DND-41 (cell line): ENCODE measurements around the gene CAPN1.

Experiments used
- ATAC-seq: fragments of 200-7000 bp; cut with Tn5 transposase; 3 replicates; pipeline ENCODE4 v1.9.1; 2021; ENCODE audit warnings: low read depth; ENCODE audit not compliant: insufficient read depth
- DNase-seq: peaks from one replicate; pipeline ENCODE4 v3.0.0-alpha.2; 2020
- H2AFZ ChIP-seq: 2 replicates; pipeline ENCODE4 v1.6.0; 2012; ENCODE audit warnings: low read depth, low read length
- H3K27ac ChIP-seq: 2 replicates; pipeline ENCODE4 v1.5.1; 2012; ENCODE audit warnings: low read length, inconsistent platforms
- H3K27me3 ChIP-seq: fragments of 200-600 bp; sonication (generic); 2 replicates; pipeline ENCODE4 v1.6.0; 2012; ENCODE audit warnings: low read length, mild to moderate bottlenecking, inconsistent platforms; ENCODE audit not compliant: insufficient read depth, poor library complexity
- H3K36me3 ChIP-seq: 2 replicates; pipeline ENCODE4 v1.5.1; 2012; ENCODE audit warnings: low read length, inconsistent platforms; ENCODE audit not compliant: insufficient read depth
- H3K4me1 ChIP-seq: 2 replicates; pipeline ENCODE4 v1.5.1; 2012; ENCODE audit warnings: mild to moderate bottlenecking, low read length; ENCODE audit not compliant: insufficient read depth
- H3K4me2 ChIP-seq: 2 replicates; pipeline ENCODE4 v1.6.0; 2012; ENCODE audit warnings: mild to moderate bottlenecking, moderate library complexity, low read length, inconsistent platforms; ENCODE audit not compliant: insufficient read depth
- H3K4me3 ChIP-seq, 2 experiments: fragments of 200-600 bp in 1 of 2; shearing (Covaris generic) in 1 of 2; 2 replicates each; pipeline ENCODE4 v1.5.1; 2012 to 2016; ENCODE audit warnings: inconsistent platforms in 2 of 2, low read length in 2 of 2, mild to moderate bottlenecking in 2 of 2, low read depth in 1 of 2, moderate library complexity in 1 of 2
- H3K79me2 ChIP-seq: 2 replicates; pipeline ENCODE4 v1.6.0; 2012; ENCODE audit warnings: low read length, inconsistent platforms; ENCODE audit not compliant: insufficient read depth
- H3K9ac ChIP-seq: 2 replicates; pipeline ENCODE4 v1.6.0; 2012; ENCODE audit warnings: low read depth, mild to moderate bottlenecking, inconsistent platforms, low read length, moderate library complexity
- H3K9me3 ChIP-seq: 2 replicates; pipeline ENCODE4 v1.5.1; 2012; ENCODE audit warnings: low read length, moderate library complexity, mild to moderate bottlenecking, inconsistent platforms; ENCODE audit not compliant: insufficient read depth, severe bottlenecking
- H4K20me1 ChIP-seq: 2 replicates; pipeline ENCODE4 v1.6.0; 2012; ENCODE audit warnings: low read length; ENCODE audit not compliant: insufficient read depth
- EZH2 ChIP-seq: IDR thresholded peaks from 3 replicates; pipeline ENCODE4 v1.6.1; 2012; ENCODE audit warnings: borderline replicate concordance, low read depth, mild to moderate bottlenecking, moderate library complexity, low read length, inconsistent platforms; ENCODE audit not compliant: severe bottlenecking
- TF ChIP-seq, protein P1 (sequence below): IDR thresholded peaks from 2 replicates; pipeline ENCODE4 v1.5.1; 2012; ENCODE audit warnings: borderline replicate concordance, low read length, moderate library complexity, mild to moderate bottlenecking; ENCODE audit not compliant: poor library complexity, severe bottlenecking; ENCODE audit errors: extremely low read depth

The CAPN1 gene

DNA sequence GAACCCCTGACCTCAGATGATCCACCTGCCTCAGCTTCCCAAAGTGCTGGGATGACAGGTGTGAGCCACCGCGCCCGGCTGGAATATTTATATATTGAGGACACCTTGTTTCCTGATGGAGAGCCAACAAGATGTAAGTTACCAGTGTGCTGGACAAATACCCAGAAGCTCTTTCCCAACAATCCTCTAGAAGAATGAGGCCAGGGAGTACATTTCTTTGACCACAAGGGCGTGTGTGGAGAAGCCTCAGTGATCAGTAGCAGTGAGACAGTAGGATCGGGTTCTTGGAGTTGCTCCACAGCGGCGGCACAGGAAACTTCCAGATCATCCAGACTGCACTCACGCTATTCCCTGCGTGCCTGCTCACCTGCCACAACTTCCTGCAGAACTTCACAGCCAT is 69.7 kb downstream of the CAPN1 start:
- no peak for DNase-seq
- Histone ChIP-seq H3K9me3 (no peaks in the 10 kb centered on the region), H3K9ac (no peak overlapping the region), H2AFZ (no peak overlapping the region), H3K4me2 (no peak overlapping the region), H3K27me3 (no peaks in the 10 kb centered on the region), H3K79me2 (no peaks in the 10 kb centered on the region), H3K27ac (no peak overlapping the region), H3K4me3 (no peak overlapping the region), H3K4me1 (no peaks in the 10 kb centered on the region), H3K36me3 (no peaks in the 10 kb centered on the region), H4K20me1 (no peaks in the 10 kb centered on the region)
- TF ChIP-seq, protein P1, sequence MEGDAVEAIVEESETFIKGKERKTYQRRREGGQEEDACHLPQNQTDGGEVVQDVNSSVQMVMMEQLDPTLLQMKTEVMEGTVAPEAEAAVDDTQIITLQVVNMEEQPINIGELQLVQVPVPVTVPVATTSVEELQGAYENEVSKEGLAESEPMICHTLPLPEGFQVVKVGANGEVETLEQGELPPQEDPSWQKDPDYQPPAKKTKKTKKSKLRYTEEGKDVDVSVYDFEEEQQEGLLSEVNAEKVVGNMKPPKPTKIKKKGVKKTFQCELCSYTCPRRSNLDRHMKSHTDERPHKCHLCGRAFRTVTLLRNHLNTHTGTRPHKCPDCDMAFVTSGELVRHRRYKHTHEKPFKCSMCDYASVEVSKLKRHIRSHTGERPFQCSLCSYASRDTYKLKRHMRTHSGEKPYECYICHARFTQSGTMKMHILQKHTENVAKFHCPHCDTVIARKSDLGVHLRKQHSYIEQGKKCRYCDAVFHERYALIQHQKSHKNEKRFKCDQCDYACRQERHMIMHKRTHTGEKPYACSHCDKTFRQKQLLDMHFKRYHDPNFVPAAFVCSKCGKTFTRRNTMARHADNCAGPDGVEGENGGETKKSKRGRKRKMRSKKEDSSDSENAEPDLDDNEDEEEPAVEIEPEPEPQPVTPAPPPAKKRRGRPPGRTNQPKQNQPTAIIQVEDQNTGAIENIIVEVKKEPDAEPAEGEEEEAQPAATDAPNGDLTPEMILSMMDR = no peak
- TF ChIP-seq EZH2 = no peak
- no peak for ATAC-seq

DNA sequence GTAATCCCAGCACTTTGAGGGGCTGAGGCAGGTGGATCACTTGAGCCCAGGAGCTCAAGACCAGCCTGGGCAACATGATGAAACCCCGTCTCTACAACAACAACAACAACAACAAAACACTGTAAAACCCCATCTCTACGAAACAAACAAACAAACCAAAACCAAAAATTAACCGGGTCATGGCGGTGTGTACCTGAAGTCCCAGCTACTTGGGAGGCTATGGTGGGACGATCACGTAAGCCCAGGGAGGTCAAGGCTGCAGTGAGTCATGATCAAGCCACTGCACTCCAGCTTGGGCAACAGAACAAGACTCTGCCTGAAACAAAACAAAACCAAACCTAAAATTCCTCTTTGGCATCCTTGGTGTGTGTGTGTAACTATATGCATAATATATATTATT is 73.0 kb downstream of the CAPN1 start:
- H4K20me1 ChIP-seq = no peaks in the 10 kb centered on the region
- TF ChIP-seq, protein P1 = no peak
- no peak for TF ChIP-seq EZH2
- H2AFZ ChIP-seq = no peak overlapping the region
- H3K4me2 ChIP-seq = no peak overlapping the region
- H3K79me2 ChIP-seq = no peaks in the 10 kb centered on the region
- no peak for DNase-seq
- no peaks in the 10 kb centered on the region for H3K36me3 ChIP-seq
- no peak overlapping the region for H3K27ac ChIP-seq
- H3K9me3 ChIP-seq = no peaks in the 10 kb centered on the region
- H3K9ac ChIP-seq = no peak overlapping the region
- no peaks in the 10 kb centered on the region for H3K27me3 ChIP-seq
- no peak overlapping the region for H3K4me3 ChIP-seq
- no peaks in the 10 kb centered on the region for H3K4me1 ChIP-seq
- ATAC-seq = no peak

DNA sequence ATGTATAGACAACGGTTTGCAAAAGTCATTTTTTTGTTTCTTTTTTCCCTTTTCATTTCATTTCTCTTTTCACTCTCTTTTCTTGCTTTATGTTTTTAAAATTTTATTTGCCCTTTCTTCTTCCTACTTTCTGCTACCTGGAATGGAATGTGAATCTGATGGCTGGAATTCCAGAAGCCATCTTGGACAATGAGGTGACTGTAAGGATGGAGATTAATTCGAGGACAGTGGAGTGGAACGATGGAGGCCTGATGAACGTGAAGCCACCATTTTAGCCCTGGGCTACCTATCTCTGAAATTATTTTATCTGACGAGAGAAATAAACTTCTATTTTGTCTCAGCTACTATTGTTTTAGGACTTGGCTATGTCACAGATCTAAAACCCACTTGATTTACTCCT is 77.3 kb downstream of the CAPN1 start:
- DNase-seq = no peak
- peak overlapping the region; percentile 53 for H2AFZ ChIP-seq

More for the DNA sequence above, 77.3 kb downstream of the CAPN1 start:
- no peaks in the 10 kb centered on the region for H3K9me3 ChIP-seq
- peaks cover 3% of the 10 kb centered on the region; the same call in 1 of the 2 replicates for H4K20me1 ChIP-seq
- no peak overlapping the region for H3K9ac ChIP-seq
- H3K79me2 ChIP-seq = peaks cover 28% of the 10 kb centered on the region
- H3K36me3 ChIP-seq = peaks cover 6% of the 10 kb centered on the region; the same call in 1 of the 2 replicates
- H3K27ac ChIP-seq = no peak overlapping the region
- peaks cover 23% of the 10 kb centered on the region for H3K4me1 ChIP-seq
- no peak overlapping the region for H3K4me2 ChIP-seq
- no peak overlapping the region for H3K4me3 ChIP-seq
- TF ChIP-seq, protein P1 = no peak
- no peak for TF ChIP-seq EZH2
- no peaks in the 10 kb centered on the region for H3K27me3 ChIP-seq
- ATAC-seq = no peak
